ENCODE measurements around the gene B3GALT6. TPM values are rescaled to one million over a fixed set of nuclear protein-coding genes. Genes with fewer than 3 reads are reported as not detected.

The B3GALT6 gene
- total and polyA plus RNA-seq, 2 experiments from 2014 or later, result 5.5 to 26.5 TPM

GRCh38 chr1:1227386-1227785 is 4.7 kb upstream of the B3GALT6 start:
- no peak overlapping the region for H3K27ac Mint-ChIP-seq
- H3K36me3 Mint-ChIP-seq (ENCODE audit: low read depth), result peaks cover 28% of the 10 kb centered on the region
- Histone ChIP-seq H3K27ac (ENCODE audit: low read depth) (no peak overlapping the region), H3K27me3 (ENCODE audit: insufficient read depth) (no peaks in the 10 kb centered on the region), H3K36me3 (ENCODE audit: insufficient read depth) (peaks cover 3% of the 10 kb centered on the region; the same call in 1 of the 2 replicates), H2AFZ (no peak overlapping the region), H3K4me1 (ENCODE audit: insufficient read depth) (peaks cover 6% of the 10 kb centered on the region), H3K79me2 (replicated peaks; ENCODE audit: insufficient read depth) (peaks cover 30% of the 10 kb centered on the region), H3K9me2 (ENCODE audit: insufficient read depth) (no peaks in the 10 kb centered on the region), H3K4me2 (no peak overlapping the region), H3F3A (replicated peaks; ENCODE audit: low read depth) (0 out of 2 replicates have a peak, but pooled peaks cover 4% of the 10 kb centered on the region), H4K20me1 (replicated peaks; ENCODE audit: insufficient read depth) (peaks cover 5% of the 10 kb centered on the region; the same call in 1 of the 2 replicates), H3K4me3 (no peak overlapping the region)
- H3K9me3 Mint-ChIP-seq, result no peaks in the 10 kb centered on the region; the same call in 2 of the 3 replicates
- H3K4me1 Mint-ChIP-seq, result peaks cover 7% of the 10 kb centered on the region
- peaks cover 9% of the 10 kb centered on the region for H3K27me3 Mint-ChIP-seq (ENCODE audit: insufficient read depth, low read depth, poor library complexity)
- TF ChIP-seq ZNF114 (CRISPR knock-in tag; IDR thresholded peaks at IDR 0.05) (no peak), ZNF462 (CRISPR knock-in tag; IDR thresholded peaks at IDR 0.05) (no peak), EZH2phosphoT487 (IDR thresholded peaks at IDR 0.05; ENCODE audit: unreplicated experiment) (no peak), REST (IDR thresholded peaks at IDR 0.05; ENCODE audit: unreplicated experiment) (no peak), JUNB (IDR thresholded peaks at IDR 0.05; ENCODE audit: unreplicated experiment) (no peak), ZNF331 (CRISPR knock-in tag; IDR thresholded peaks at IDR 0.05; ENCODE audit: low read depth) (no peak), CTCF (conservative IDR thresholded peaks at IDR 0.05; ENCODE audit: low read depth in 2 of 2) (no peak), POLR2AphosphoS5 (IDR thresholded peaks at IDR 0.05; ENCODE audit: low read depth) (no peak), NANOG (IDR thresholded peaks at IDR 0.05; ENCODE audit: borderline replicate concordance) (no peak), EZH2 (IDR thresholded peaks at IDR 0.05; ENCODE audit: low read depth, unreplicated experiment) (no peak), CREB1 (CRISPR knock-in tag; IDR thresholded peaks at IDR 0.05; ENCODE audit: low read depth) (no peak), ETS1 (IDR thresholded peaks at IDR 0.05) (no peak), STAT1 (IDR thresholded peaks at IDR 0.05; ENCODE audit: unreplicated experiment) (no peak)
- DNase-seq (ENCODE audit: low spot score) (no peak), ATAC-seq (no peak)
- H3K4me3 Mint-ChIP-seq, result no peak overlapping the region

All from GM23338 (cell line).